Measurements from ENCODE around the gene ACACA.

The ACACA gene

GRCh38 chr17:37220607-37220953, 186.1 kb downstream of the ACACA start:
- H3K4me3 ChIP-seq (ENCODE audit: low read depth, low read length): no peak overlapping the region
- DNase-seq (ENCODE audit: low read depth): no peak
- peak; percentile 51 for TF ChIP-seq CTCF (IDR thresholded peaks at IDR 0.05; ENCODE audit: low read depth, low read length, missing control alignments)

- no peak for TF ChIP-seq CTCF (IDR thresholded peaks at IDR 0.05; ENCODE audit: low read depth, low read length, missing control alignments)
- no peak for DNase-seq (ENCODE audit: low read depth)
- H3K4me3 ChIP-seq (ENCODE audit: low read depth, low read length): no peak overlapping the region
Measured at GRCh38 chr17:37219876-37220606, 186.6 kb downstream of the ACACA start.

GRCh38 chr17:37218849-37219248, 187.8 kb downstream of the ACACA start:
- no peak overlapping the region for H3K4me3 ChIP-seq (ENCODE audit: low read depth, low read length)
- no peak for DNase-seq (ENCODE audit: low read depth)
- TF ChIP-seq CTCF (IDR thresholded peaks at IDR 0.05; ENCODE audit: low read depth, low read length, missing control alignments): no peak

GRCh38 chr17:37214416-37214815, 192.2 kb downstream of the ACACA start:
- H3K4me3 ChIP-seq (ENCODE audit: low read depth, low read length): no peak overlapping the region
- DNase-seq (ENCODE audit: low read depth): no peak
- TF ChIP-seq CTCF (IDR thresholded peaks at IDR 0.05; ENCODE audit: low read depth, low read length, missing control alignments): no peak

GRCh38 chr17:37213927-37214326, 192.7 kb downstream of the ACACA start:
- DNase-seq (ENCODE audit: low read depth): no peak
- TF ChIP-seq CTCF (IDR thresholded peaks at IDR 0.05; ENCODE audit: low read depth, low read length, missing control alignments): no peak
- no peak overlapping the region for H3K4me3 ChIP-seq (ENCODE audit: low read depth, low read length)

GRCh38 chr17:37212179-37212578, 194.5 kb downstream of the ACACA start:
- TF ChIP-seq CTCF (IDR thresholded peaks at IDR 0.05; ENCODE audit: low read depth, low read length, missing control alignments): no peak
- no peak overlapping the region for H3K4me3 ChIP-seq (ENCODE audit: low read depth, low read length)
- no peak for DNase-seq (ENCODE audit: low read depth)

- no peak for TF ChIP-seq CTCF (IDR thresholded peaks at IDR 0.05; ENCODE audit: low read depth, low read length, missing control alignments)
- no peak for DNase-seq (ENCODE audit: low read depth)
- H3K4me3 ChIP-seq (ENCODE audit: low read depth, low read length): no peak overlapping the region
Measured at GRCh38 chr17:37211136-37211535, 195.5 kb downstream of the ACACA start.

All from GM12864 (cell line).